GM12878 (cell line): ENCODE measurements around the gene RBPJ.

Experiments
- BCL3 ChIP-seq: IDR thresholded peaks from 2 replicates; pipeline ENCODE4 v1.6.1; 2011; ENCODE audit warnings: borderline replicate concordance, low read depth, mild to moderate bottlenecking, moderate library complexity, low read length; ENCODE audit not compliant: insufficient read depth, poor library complexity, severe bottlenecking
- BRCA1 ChIP-seq: IDR thresholded peaks from 2 replicates; pipeline ENCODE4 v1.6.1; 2011; ENCODE audit warnings: low read depth, low read length, improper control_type of control experiment
- ELK1 ChIP-seq: IDR thresholded peaks from 2 replicates; pipeline ENCODE4 v1.6.1; 2012; ENCODE audit warnings: low read depth, low read length, improper control_type of control experiment
- POLR2AphosphoS5 ChIP-seq: IDR thresholded peaks from 2 replicates; pipeline ENCODE4 v1.6.1; 2011; ENCODE audit warnings: mild to moderate bottlenecking, low read length, inconsistent platforms
- STAT3 ChIP-seq: IDR thresholded peaks from 2 replicates; pipeline ENCODE4 v1.6.1; 2011; ENCODE audit warnings: low read depth, low read length, improper control_type of control experiment
- TF ChIP-seq, protein P1 (sequence below), 3 experiments: IDR thresholded peaks in 2 of 3; conservative IDR thresholded peaks in 1 of 3; 2 replicates each; pipeline ENCODE4 v1.5.1; 2011; ENCODE audit warnings: low read depth in 3 of 3, low read length in 3 of 3, mild to moderate bottlenecking in 3 of 3, control low read depth in 2 of 3, moderate library complexity in 2 of 3, inconsistent platforms in 1 of 3, mixed read lengths in 1 of 3; ENCODE audit not compliant: control insufficient read depth in 2 of 3, insufficient read depth in 1 of 3; ENCODE audit errors: extremely low read depth in 1 of 3

DNA sequence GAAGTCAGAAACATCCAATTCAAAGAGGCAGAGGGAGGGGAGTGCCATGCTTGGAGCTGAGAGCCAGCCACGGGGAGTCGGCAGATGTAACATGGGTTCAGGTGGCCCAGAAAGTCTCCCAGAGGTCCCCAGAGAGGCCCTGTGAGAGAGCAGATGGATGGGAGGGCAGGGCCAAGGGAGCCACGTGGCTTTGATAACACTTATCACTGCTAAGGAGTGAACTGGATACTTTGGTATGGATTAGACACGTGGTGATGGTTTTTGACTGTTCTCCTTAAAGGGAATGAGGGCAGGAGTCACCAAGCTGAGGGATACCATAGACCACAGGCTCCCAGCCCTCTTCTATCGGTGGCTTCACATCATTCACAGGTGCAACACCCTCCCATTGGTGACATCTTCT, 155.7 kb downstream of the RBPJ start:
- TF ChIP-seq BRCA1 (no peak), POLR2AphosphoS5 (no peak), ELK1 (no peak), BCL3 (no peak), STAT3 (no peak)
- TF ChIP-seq, protein P1, sequence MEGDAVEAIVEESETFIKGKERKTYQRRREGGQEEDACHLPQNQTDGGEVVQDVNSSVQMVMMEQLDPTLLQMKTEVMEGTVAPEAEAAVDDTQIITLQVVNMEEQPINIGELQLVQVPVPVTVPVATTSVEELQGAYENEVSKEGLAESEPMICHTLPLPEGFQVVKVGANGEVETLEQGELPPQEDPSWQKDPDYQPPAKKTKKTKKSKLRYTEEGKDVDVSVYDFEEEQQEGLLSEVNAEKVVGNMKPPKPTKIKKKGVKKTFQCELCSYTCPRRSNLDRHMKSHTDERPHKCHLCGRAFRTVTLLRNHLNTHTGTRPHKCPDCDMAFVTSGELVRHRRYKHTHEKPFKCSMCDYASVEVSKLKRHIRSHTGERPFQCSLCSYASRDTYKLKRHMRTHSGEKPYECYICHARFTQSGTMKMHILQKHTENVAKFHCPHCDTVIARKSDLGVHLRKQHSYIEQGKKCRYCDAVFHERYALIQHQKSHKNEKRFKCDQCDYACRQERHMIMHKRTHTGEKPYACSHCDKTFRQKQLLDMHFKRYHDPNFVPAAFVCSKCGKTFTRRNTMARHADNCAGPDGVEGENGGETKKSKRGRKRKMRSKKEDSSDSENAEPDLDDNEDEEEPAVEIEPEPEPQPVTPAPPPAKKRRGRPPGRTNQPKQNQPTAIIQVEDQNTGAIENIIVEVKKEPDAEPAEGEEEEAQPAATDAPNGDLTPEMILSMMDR (IDR thresholded peaks at IDR 0.05 in 2 of 3, conservative IDR thresholded peaks at IDR 0.05 in 1 of 3; ENCODE audit: control insufficient read depth in 2 of 3, extremely low read depth in 1 of 3, insufficient read depth in 1 of 3, low read depth in 3 of 3, low read length in 3 of 3): no peak
